H1 (cell line): ENCODE data around the gene NTN5. TPM values are rescaled to one million over a fixed set of nuclear protein-coding genes. Genes with fewer than 3 reads are reported as not detected.

Source experiments
- BCL11A ChIP-seq, 2 experiments: IDR thresholded peaks; one replicate each; pipeline ENCODE4 v1.6.1; 2011; ENCODE audit warnings: low read depth in 2 of 2, low read length in 2 of 2, mild to moderate bottlenecking in 2 of 2
- CBX5 ChIP-seq: fragments of 300-800, 300-1000 bp; sonication (generic); IDR thresholded peaks from 2 replicates; pipeline ENCODE4 v1.7.1; 2016; ENCODE audit warnings: antibody characterized with exemption, low read length, low read depth
- CHD1 ChIP-seq: IDR thresholded peaks from 2 replicates; pipeline ENCODE4 v1.6.1; 2012; ENCODE audit warnings: low read depth, low read length, improper control_type of control experiment
- CHD2 ChIP-seq: IDR thresholded peaks from 2 replicates; pipeline ENCODE4 v1.6.1; 2012; ENCODE audit warnings: low read length, improper control_type of control experiment
- EP300 ChIP-seq, 2 experiments: IDR thresholded peaks; 1 replicate in 1 of 2; 2 replicates in 1 of 2; pipeline ENCODE4 v1.6.1; 2011 to 2012; ENCODE audit warnings: low read depth in 2 of 2, low read length in 2 of 2, mild to moderate bottlenecking in 2 of 2, borderline replicate concordance in 1 of 2, inconsistent platforms in 1 of 2, moderate library complexity in 1 of 2
- EZH2 ChIP-seq: fragments of 200-600 bp; sonication (generic); IDR thresholded peaks from 2 replicates; pipeline ENCODE4 v1.7.1; 2012; ENCODE audit warnings: low read depth, mild to moderate bottlenecking, moderate library complexity, low read length, inconsistent platforms; ENCODE audit not compliant: severe bottlenecking
- FOSL1 ChIP-seq: IDR thresholded peaks from 2 replicates; pipeline ENCODE4 v1.6.1; 2011; ENCODE audit warnings: mild to moderate bottlenecking, low read depth, low read length, moderate library complexity; ENCODE audit not compliant: insufficient read depth
- HDAC6 ChIP-seq: IDR thresholded peaks from one replicate; pipeline ENCODE4 v1.7.1; 2012; ENCODE audit warnings: low read depth, mild to moderate bottlenecking, inconsistent platforms, low read length, moderate library complexity
- JUN ChIP-seq: IDR thresholded peaks from 2 replicates; pipeline ENCODE4 v1.6.1; 2011; ENCODE audit warnings: low read depth, mild to moderate bottlenecking, improper control_type of control experiment, low read length
- KDM1A ChIP-seq: fragments of 200-600, 300-600 bp; sonication (generic); IDR thresholded peaks from 2 replicates; pipeline ENCODE4 v1.7.1; 2016; ENCODE audit warnings: mild to moderate bottlenecking, low read length, borderline replicate concordance
- MAFK ChIP-seq: IDR thresholded peaks from 2 replicates; pipeline ENCODE4 v1.6.1; 2012; ENCODE audit warnings: low read depth, mild to moderate bottlenecking, improper control_type of control experiment, low read length
- PHF8 ChIP-seq: fragments of 200-600 bp; sonication (generic); conservative IDR thresholded peaks from 2 replicates; pipeline ENCODE4 v1.7.1; 2012; ENCODE audit warnings: low read depth, mild to moderate bottlenecking, inconsistent platforms, low read length, moderate library complexity
- POU5F1 ChIP-seq: IDR thresholded peaks from 2 replicates; pipeline ENCODE4 v1.6.1; 2011; ENCODE audit warnings: low read depth, mild to moderate bottlenecking, low read length, moderate library complexity
- RBBP5 ChIP-seq: IDR thresholded peaks from 2 replicates; pipeline ENCODE4 v1.7.1; 2012; ENCODE audit warnings: low read depth, mild to moderate bottlenecking, inconsistent platforms, low read length, moderate library complexity, borderline replicate concordance
- RNF2 ChIP-seq: fragments of 200-900, 300-1000 bp; sonication (generic); IDR thresholded peaks from 2 replicates; pipeline ENCODE4 v1.7.1; 2016; ENCODE audit warnings: borderline replicate concordance, low read depth, mild to moderate bottlenecking, antibody characterized with exemption, low read length; ENCODE audit not compliant: poor library complexity, severe bottlenecking; ENCODE audit errors: missing control alignments
- SIN3A ChIP-seq, 2 experiments: IDR thresholded peaks in 1 of 2; conservative IDR thresholded peaks in 1 of 2; 2 replicates each; pipeline ENCODE4 v1.6.1; 2011 to 2012; ENCODE audit warnings: low read length in 2 of 2, improper control_type of control experiment in 1 of 2, low read depth in 1 of 2, mild to moderate bottlenecking in 1 of 2
- SP1 ChIP-seq: IDR thresholded peaks from 2 replicates; pipeline ENCODE4 v1.6.1; 2011; ENCODE audit warnings: low read depth, low read length
- TAF1 ChIP-seq: IDR thresholded peaks from 2 replicates; pipeline ENCODE4 v1.6.1; 2011; ENCODE audit warnings: mild to moderate bottlenecking, low read depth, low read length
- TAF7 ChIP-seq: optimal IDR thresholded peaks from 2 replicates; pipeline ENCODE3; 2011; ENCODE audit warnings: low read depth, mild to moderate bottlenecking, inconsistent platforms, low read length, moderate library complexity, borderline replicate concordance
- TBP ChIP-seq: IDR thresholded peaks from 2 replicates; pipeline ENCODE4 v1.6.1; 2011; ENCODE audit warnings: low read depth, low read length, improper control_type of control experiment
- ZNF274 ChIP-seq: IDR thresholded peaks from 2 replicates; pipeline ENCODE4 v1.7.0; 2012; ENCODE audit warnings: low read length, borderline replicate concordance; ENCODE audit errors: extremely low read depth
- polyA plus RNA-seq, 7 experiments: library from polyadenylated mRNA; depleted of rRNA in 3 of 7; stranded (reverse) in 5 of 7; unstranded in 2 of 7; fragments of >200 nt in 5 of 7; fragments of 200-250 nt in 2 of 7; gene quantifications; 1 replicate in 5 of 7; 2 replicates in 1 of 7; 4 replicates in 1 of 7; pipeline versions ENCODE4 v1.2.1 to v1.2.3, GENCODE V29; 2011 to 2013; ENCODE audit warnings: missing spikeins in 2 of 7, mixed read lengths in 2 of 7
- total RNA-seq: library from RNA; stranded (reverse); fragmentation: NEBNext Ultra II Directional; extraction: Animal tissue kit (Norgen Biotek cat#: 25700); gene quantifications from 2 replicates; pipeline ENCODE4 v1.2.1, GENCODE V29; 2021

Gene NTN5
- total and polyA plus RNA-seq, 2 of the 8 experiments (the other 6 are each of a cell fraction or from before 2014, with no cell fraction given) = 0.47 to 0.85 TPM

DNA sequence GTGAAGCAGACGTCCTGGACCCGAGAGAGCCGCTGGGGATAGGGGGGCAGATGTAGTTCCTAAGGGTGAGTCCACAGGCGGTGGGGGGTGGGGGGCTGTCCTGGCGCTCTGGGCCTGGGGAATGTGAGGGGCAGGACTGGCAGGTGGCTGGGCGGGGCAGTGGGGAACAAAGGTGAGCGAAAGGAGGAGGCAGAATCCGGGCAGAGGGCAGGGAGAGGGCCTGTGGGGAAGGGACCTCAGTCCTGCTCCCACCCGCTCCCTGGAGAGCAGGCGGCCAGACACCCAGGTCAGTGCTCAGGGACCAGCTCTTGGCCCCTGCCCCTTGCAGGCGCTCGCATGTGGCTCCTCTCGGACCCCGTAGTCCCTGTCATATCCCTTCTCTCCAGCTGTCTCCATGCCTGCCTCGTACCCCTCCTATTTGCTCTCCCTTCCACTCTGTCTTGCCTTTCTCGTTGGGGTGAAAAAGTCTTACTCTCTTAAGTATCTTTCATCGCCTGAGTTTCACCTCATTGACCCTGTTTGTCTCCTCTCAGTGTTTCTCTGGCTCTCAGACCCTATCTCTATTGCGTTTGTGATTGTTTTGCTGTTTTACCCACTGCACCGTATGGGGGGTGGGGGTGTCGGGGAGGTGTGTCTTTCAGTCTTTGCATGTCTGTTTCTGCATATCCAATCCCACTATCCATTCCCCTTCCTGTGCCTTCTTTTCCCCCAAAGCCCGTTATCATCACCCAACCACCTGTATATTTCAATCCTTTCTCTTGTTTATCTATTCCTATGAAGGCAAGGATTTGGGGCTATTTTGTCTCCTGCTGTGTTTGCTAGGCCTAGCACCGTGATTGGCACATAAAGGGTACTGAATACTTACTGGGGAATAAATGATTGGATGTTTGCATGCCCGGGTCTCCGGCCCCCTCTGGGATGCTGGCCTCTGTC is 47.8 kb downstream of the NTN5 start (continued):
- TF ChIP-seq EP300 (IDR thresholded peaks at IDR 0.05; ENCODE audit: borderline replicate concordance in 1 of 2, low read depth in 2 of 2, low read length in 2 of 2) (no peak), SIN3A (conservative IDR thresholded peaks at IDR 0.05 in 1 of 2, IDR thresholded peaks at IDR 0.05 in 1 of 2; ENCODE audit: low read depth in 1 of 2, low read length in 2 of 2) (peak in 1 of 2 experiments; percentile 42; a peak in 2 of 4 replicates), BCL11A (IDR thresholded peaks at IDR 0.05; ENCODE audit: low read depth in 2 of 2, low read length in 2 of 2) (no peak), HDAC6 (no peak), CHD2 (no peak), MAFK (no peak), ZNF274 (no peak), CBX5 (no peak), EZH2 (no peak), RBBP5 (no peak), TAF1 (no peak), SP1 (no peak), PHF8 (no peak), KDM1A (no peak), POU5F1 (no peak), JUN (no peak), FOSL1 (no peak), CHD1 (no peak), TBP (no peak), RNF2 (no peak), TAF7 (no peak)
- TF ChIP-seq, all 59 proteins: peak for 4
